GM12892 (cell line): ENCODE data around the gene RHEB.

Source experiments
- POLR2A ChIP-seq: IDR thresholded peaks from 2 replicates; pipeline ENCODE4 v1.6.1; 2011; ENCODE audit warnings: low read depth, low read length, control low read depth
- POLR2AphosphoS5 ChIP-seq: IDR thresholded peaks from 2 replicates; pipeline ENCODE4 v1.6.1; 2011; ENCODE audit warnings: low read depth, low read length, control low read depth

- TF ChIP-seq POLR2AphosphoS5 (no peak), POLR2A (no peak)
Measured at GRCh38 chr7:151511946-151512345, 7.7 kb downstream of the RHEB start.
